ENCODE measurements around the gene ZC2HC1C. TPM values are rescaled to one million over a fixed set of nuclear protein-coding genes. Genes with fewer than 3 reads are reported as not detected.

ZC2HC1C gene
- total RNA-seq, 2 experiments from 2014 or later = 2.8 to 2.9 TPM

GRCh38 chr14:75046275-75046674 lies 23.2 kb upstream of the ZC2HC1C start:
- Mint-ChIP-seq H3K4me3 (no peak overlapping the region), H3K27me3 (no peaks in the 10 kb centered on the region), H3K9me3 (ENCODE audit: low read depth) (no peaks in the 10 kb centered on the region), H3K36me3 (peaks cover 22% of the 10 kb centered on the region), H3K4me1 (peaks cover 49% of the 10 kb centered on the region), H3K27ac (no peak overlapping the region)
- CTCF ChIA-PET = interaction anchor here (0.7 kb wide), 1 partner anchor 12 kb away, joined by 3 read pairs; no protein-coding TSS in a partner anchor
- ATAC-seq (no peak), DNase-seq (no peak)

GRCh38 chr14:75046899-75047298 lies 22.5 kb upstream of the ZC2HC1C start:
- H3K4me1 Mint-ChIP-seq = peaks cover 54% of the 10 kb centered on the region
- H3K9me3 Mint-ChIP-seq (ENCODE audit: low read depth) = no peaks in the 10 kb centered on the region
- H3K27ac Mint-ChIP-seq = no peak overlapping the region
- ATAC-seq = peak; percentile 34
- no peak for DNase-seq
- H3K27me3 Mint-ChIP-seq = no peaks in the 10 kb centered on the region
- peaks cover 24% of the 10 kb centered on the region for H3K36me3 Mint-ChIP-seq
- H3K4me3 Mint-ChIP-seq = no peak overlapping the region
- CTCF ChIA-PET = no interaction called here

- Mint-ChIP-seq H3K36me3 (peaks cover 27% of the 10 kb centered on the region), H3K27me3 (no peaks in the 10 kb centered on the region), H3K4me1 (peaks cover 60% of the 10 kb centered on the region), H3K27ac (no peak overlapping the region), H3K4me3 (no peak overlapping the region), H3K9me3 (ENCODE audit: low read depth) (no peaks in the 10 kb centered on the region)
- DNase-seq = no peak
- no peak for ATAC-seq
- CTCF ChIA-PET = interaction anchor here (2.0 kb wide), 1 partner anchor 101 kb away, joined by 8 read pairs; no protein-coding TSS in a partner anchor
Measured at GRCh38 chr14:75047506-75047905, 21.9 kb upstream of the ZC2HC1C start.

GRCh38 chr14:75048101-75048500 lies 21.3 kb upstream of the ZC2HC1C start:
- H3K27ac Mint-ChIP-seq = no peak overlapping the region
- CTCF ChIA-PET = interaction anchor here (2.0 kb wide), 1 partner anchor 102 kb away, joined by 8 read pairs; no protein-coding TSS in a partner anchor
- DNase-seq = no peak
- H3K4me1 Mint-ChIP-seq = peaks cover 66% of the 10 kb centered on the region
- H3K9me3 Mint-ChIP-seq (ENCODE audit: low read depth) = no peaks in the 10 kb centered on the region
- peaks cover 32% of the 10 kb centered on the region for H3K36me3 Mint-ChIP-seq
- H3K4me3 Mint-ChIP-seq = no peak overlapping the region
- no peaks in the 10 kb centered on the region for H3K27me3 Mint-ChIP-seq
- no peak for ATAC-seq

- no peak overlapping the region for H3K27ac Mint-ChIP-seq
- peaks cover 75% of the 10 kb centered on the region for H3K4me1 Mint-ChIP-seq
- no peaks in the 10 kb centered on the region for H3K27me3 Mint-ChIP-seq
- no peak for ATAC-seq
- no peak for DNase-seq
- CTCF ChIA-PET = interaction anchor here (1.1 to 2.0 kb wide), 6 partner anchors 13 to 103 kb away, joined by 3 to 8 read pairs (median 6); partner anchors contain the start of gene ACYP1
- H3K9me3 Mint-ChIP-seq (ENCODE audit: low read depth) = no peaks in the 10 kb centered on the region
- no peak overlapping the region for H3K4me3 Mint-ChIP-seq
- peaks cover 39% of the 10 kb centered on the region for H3K36me3 Mint-ChIP-seq
Measured at GRCh38 chr14:75049136-75049535, 20.3 kb upstream of the ZC2HC1C start.

DNA sequence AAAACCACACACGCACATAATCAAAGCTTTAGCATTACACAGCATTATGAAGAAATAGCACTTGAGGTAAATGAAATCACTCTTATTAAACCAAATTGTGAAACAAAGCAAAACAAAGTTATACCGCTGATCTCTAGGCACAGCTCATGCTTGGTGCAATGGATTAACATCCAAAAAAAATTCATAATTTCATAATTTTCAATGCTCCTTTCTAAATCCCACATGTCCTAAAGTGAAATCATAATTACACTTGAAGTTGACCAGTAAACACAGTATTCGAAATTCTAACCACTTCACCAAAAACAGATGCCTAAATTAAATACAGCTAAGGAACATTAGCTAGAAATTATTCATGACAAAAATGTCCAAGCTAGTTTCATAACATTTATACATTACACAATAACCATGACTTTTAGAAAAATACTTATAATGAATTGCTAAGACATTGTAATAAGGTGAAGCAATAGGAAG lies 19.7 kb upstream of the ZC2HC1C start:
- H3K27ac Mint-ChIP-seq = no peak overlapping the region
- DNase-seq (no peak), ATAC-seq (no peak)
- H3K4me3 Mint-ChIP-seq = peak overlapping the region; percentile 89
- peaks cover 77% of the 10 kb centered on the region for H3K4me1 Mint-ChIP-seq
- peaks cover 44% of the 10 kb centered on the region for H3K36me3 Mint-ChIP-seq
- H3K27me3 Mint-ChIP-seq = no peaks in the 10 kb centered on the region
- CTCF ChIA-PET = interaction anchor here (1.1 to 2.0 kb wide), 6 partner anchors 14 to 103 kb away, joined by 3 to 8 read pairs (median 6); partner anchors contain the start of gene ACYP1
- no peaks in the 10 kb centered on the region for H3K9me3 Mint-ChIP-seq (ENCODE audit: low read depth)

DNA sequence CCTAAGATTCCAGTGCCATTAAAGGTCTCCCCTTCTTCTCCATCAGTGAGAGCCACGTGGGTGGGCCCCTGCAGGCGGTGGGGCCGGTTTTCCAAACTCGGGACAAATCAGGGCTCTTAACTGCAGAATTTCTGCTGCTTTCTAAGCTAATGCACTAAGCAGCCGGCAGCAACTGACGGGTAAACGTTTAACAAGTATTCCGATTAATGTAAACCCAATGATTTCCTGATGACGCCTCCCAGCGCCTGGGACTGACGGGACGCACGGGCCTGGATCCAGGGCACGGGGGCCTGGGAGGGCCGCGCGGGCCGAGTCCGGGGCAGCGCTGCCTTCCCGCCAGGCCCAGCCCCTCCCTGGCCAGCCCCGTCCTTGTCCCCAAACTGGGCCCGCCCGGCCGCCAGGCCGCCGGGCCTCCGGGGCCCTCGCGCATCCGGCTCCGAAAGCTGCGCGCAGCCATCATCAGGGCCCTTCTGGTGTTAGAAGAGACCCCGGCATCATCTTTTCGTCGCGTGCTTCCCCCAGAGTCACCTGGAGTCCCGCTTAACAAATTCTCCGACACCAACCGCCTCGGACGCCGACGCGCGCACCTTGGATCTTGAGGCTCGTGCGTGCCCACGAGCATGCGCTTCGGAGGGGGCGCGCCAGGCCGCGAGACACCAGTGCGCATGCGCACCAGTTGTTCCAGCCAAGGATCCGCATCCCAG lies 18.4 kb upstream of the ZC2HC1C start, which contains the start of gene MLH3:
MLH3 (minus strand) TSS at position 616 of the 704 bp plus-strand sequence. CDS start 1,812 bp downstream, outside the sequence.
- DNase-seq = peak; percentile 81
- peak; percentile 84 for ATAC-seq
- Mint-ChIP-seq H3K9me3 (ENCODE audit: low read depth) (no peaks in the 10 kb centered on the region), H3K4me1 (peaks cover 79% of the 10 kb centered on the region), H3K27me3 (no peaks in the 10 kb centered on the region), H3K4me3 (peak within 1 kb of the TSS; percentile 89), H3K27ac (peak within 1 kb of the TSS; percentile 91), H3K36me3 (peaks cover 48% of the 10 kb centered on the region)
- CTCF ChIA-PET = interaction anchor here (1.0 to 2.0 kb wide), 5 partner anchors 13 to 442 kb away, joined by 3 to 8 read pairs (median 5); partner anchors contain the start of gene ACYP1

- no peaks in the 10 kb centered on the region for H3K9me3 Mint-ChIP-seq (ENCODE audit: low read depth)
- no peaks in the 10 kb centered on the region for H3K27me3 Mint-ChIP-seq
- ATAC-seq (no peak), DNase-seq (no peak)
- peaks cover 76% of the 10 kb centered on the region for H3K4me1 Mint-ChIP-seq
- H3K4me3 Mint-ChIP-seq = peak overlapping the region; percentile 89
- CTCF ChIA-PET = interaction anchor here (1.0 to 2.0 kb wide), 4 partner anchors 12 to 443 kb away, joined by 3 to 8 read pairs (median 4); partner anchors contain the start of gene ACYP1
- peaks cover 51% of the 10 kb centered on the region for H3K36me3 Mint-ChIP-seq
- peak overlapping the region; percentile 91 for H3K27ac Mint-ChIP-seq
Measured at GRCh38 chr14:75051556-75051899, 17.9 kb upstream of the ZC2HC1C start.

DNA sequence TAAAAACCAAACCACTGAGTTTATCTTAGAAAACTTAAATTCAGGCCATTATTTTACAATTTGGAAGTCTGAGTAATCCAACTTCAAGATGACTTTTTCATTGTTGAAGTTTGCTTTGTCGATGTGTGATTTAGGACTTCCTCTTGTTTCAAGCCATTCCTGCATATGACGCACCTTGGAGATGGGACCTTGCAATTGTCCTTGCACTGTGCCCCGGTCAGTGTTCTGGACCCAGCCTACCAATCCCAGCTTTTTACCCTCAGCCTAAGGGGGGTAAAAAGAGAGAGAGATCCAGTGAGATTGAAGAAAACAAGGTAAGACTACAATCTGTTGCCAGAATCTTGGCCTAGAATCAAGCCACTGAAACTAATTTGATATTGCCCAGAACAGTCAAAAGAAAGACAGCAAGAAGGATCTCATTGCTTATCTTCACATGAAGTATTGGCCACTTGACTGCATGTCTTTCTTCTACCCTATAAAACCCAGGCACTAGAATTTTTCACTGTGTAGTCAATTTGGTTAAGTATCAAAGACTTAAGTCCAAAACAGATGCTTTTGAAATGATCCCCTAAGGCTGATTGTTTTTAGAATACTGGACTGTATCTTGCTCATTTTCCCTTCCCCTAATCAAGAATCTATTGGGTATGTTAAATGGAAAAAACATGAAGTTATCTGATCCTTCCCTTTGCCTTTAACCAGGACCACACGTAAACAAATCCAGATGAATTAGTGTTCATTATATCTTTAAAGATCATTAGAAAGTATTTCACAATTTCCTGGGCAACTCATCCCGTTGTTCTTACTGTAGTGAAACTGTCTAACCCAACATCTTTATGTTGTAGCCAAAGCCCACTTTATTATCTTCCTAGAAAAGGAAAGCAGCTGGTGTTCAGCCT lies 15.8 kb upstream of the ZC2HC1C start:
- Mint-ChIP-seq H3K4me3 (no peak overlapping the region), H3K4me1 (peaks cover 59% of the 10 kb centered on the region), H3K9me3 (ENCODE audit: low read depth) (no peaks in the 10 kb centered on the region), H3K27me3 (no peaks in the 10 kb centered on the region), H3K36me3 (peaks cover 54% of the 10 kb centered on the region), H3K27ac (peak overlapping the region; percentile 33)
- ATAC-seq (no peak), DNase-seq (no peak)
- CTCF ChIA-PET = no interaction called here

- CTCF ChIA-PET = no interaction called here
- Mint-ChIP-seq H3K9me3 (ENCODE audit: low read depth) (no peaks in the 10 kb centered on the region), H3K4me1 (peaks cover 58% of the 10 kb centered on the region), H3K4me3 (no peak overlapping the region), H3K27ac (no peak overlapping the region), H3K36me3 (peaks cover 52% of the 10 kb centered on the region), H3K27me3 (no peaks in the 10 kb centered on the region)
- ATAC-seq (no peak), DNase-seq (no peak)
Measured at GRCh38 chr14:75054421-75054820, 15.0 kb upstream of the ZC2HC1C start.

DNA sequence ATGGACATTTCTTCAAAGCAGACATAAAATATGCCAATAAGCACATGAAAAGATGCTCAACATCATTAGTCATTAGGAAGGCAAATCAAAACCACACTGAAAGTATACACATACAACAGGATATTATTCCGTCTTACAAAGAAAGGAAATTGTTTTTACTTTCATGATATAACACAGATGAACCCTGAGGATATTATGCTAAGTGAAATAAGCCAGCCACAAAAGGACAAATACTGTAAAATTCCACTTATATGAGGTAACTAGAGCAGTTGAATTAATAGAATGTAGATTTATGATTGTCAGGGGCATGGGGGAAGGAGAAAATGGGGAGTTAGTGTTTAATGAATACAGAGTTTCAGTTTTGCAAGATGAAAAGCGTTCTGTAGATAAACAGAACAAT lies 9.8 kb upstream of the ZC2HC1C start:
- Mint-ChIP-seq H3K27ac (no peak overlapping the region), H3K27me3 (no peaks in the 10 kb centered on the region), H3K4me1 (peaks cover 54% of the 10 kb centered on the region), H3K9me3 (ENCODE audit: low read depth) (no peaks in the 10 kb centered on the region), H3K4me3 (no peak overlapping the region), H3K36me3 (peaks cover 44% of the 10 kb centered on the region)
- DNase-seq (no peak), ATAC-seq (no peak)
- CTCF ChIA-PET = no interaction called here

- H3K36me3 Mint-ChIP-seq = peaks cover 42% of the 10 kb centered on the region
- no peak overlapping the region for H3K4me3 Mint-ChIP-seq
- DNase-seq (no peak), ATAC-seq (no peak)
- peaks cover 56% of the 10 kb centered on the region for H3K4me1 Mint-ChIP-seq
- no peaks in the 10 kb centered on the region for H3K9me3 Mint-ChIP-seq (ENCODE audit: low read depth)
- no peak overlapping the region for H3K27ac Mint-ChIP-seq
- no peaks in the 10 kb centered on the region for H3K27me3 Mint-ChIP-seq
- CTCF ChIA-PET = no interaction called here
Measured at GRCh38 chr14:75060420-75060819, 9.0 kb upstream of the ZC2HC1C start.

GRCh38 chr14:75063013-75063412 lies 6.4 kb upstream of the ZC2HC1C start:
- Mint-ChIP-seq H3K9me3 (ENCODE audit: low read depth) (no peaks in the 10 kb centered on the region), H3K27me3 (no peaks in the 10 kb centered on the region), H3K4me1 (peaks cover 46% of the 10 kb centered on the region), H3K4me3 (peak overlapping the region; percentile 100), H3K27ac (peak overlapping the region; percentile 98), H3K36me3 (peaks cover 26% of the 10 kb centered on the region)
- no peak for DNase-seq
- CTCF ChIA-PET = interaction anchor here (0.6 to 5.0 kb wide), 8 partner anchors 12 to 1377 kb away, joined by 3 to 20 read pairs (median 6); partner anchors contain the start of gene MLH3
- ATAC-seq = no peak

All from activated CD8-positive, alpha-beta memory T cell treated with anti-CD3 and anti-CD28 coated beads, Interleukin-2, amount 10 ng/mL, durations not matched to agents 7 days and 5 days (primary cell).